Measurements from ENCODE around the gene NRG3.

DNA sequence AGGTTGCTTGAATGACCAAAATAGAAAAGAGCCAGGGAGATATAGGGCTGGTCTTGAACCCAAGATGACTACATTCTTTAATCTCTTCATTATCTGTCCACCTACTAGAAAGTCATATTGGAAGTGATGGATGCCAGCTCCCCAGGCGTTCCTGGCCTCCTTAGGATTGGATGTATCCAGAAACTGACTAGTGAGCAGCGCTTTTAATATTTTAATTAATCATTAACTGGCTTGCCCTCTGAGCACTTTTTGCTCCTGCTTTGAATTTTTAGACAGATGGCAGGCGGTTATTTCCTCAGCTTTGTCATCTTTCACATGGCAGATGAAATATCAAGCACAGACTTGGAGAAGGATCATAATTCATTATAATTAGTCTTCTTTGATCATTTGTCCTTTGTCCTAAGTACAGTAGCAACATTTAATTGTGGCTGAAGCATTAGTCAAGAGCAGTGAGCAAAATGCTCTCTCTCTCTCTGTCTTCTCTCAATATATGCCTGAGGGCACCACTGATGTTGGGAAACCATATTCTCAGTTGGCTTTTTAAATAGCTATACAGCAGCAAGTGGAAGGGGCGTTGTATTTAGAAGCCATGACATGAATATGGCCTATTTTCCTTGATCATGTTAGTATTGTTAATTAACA is 588.0 kb downstream of the NRG3 start:
- TF ChIP-seq, protein P1, sequence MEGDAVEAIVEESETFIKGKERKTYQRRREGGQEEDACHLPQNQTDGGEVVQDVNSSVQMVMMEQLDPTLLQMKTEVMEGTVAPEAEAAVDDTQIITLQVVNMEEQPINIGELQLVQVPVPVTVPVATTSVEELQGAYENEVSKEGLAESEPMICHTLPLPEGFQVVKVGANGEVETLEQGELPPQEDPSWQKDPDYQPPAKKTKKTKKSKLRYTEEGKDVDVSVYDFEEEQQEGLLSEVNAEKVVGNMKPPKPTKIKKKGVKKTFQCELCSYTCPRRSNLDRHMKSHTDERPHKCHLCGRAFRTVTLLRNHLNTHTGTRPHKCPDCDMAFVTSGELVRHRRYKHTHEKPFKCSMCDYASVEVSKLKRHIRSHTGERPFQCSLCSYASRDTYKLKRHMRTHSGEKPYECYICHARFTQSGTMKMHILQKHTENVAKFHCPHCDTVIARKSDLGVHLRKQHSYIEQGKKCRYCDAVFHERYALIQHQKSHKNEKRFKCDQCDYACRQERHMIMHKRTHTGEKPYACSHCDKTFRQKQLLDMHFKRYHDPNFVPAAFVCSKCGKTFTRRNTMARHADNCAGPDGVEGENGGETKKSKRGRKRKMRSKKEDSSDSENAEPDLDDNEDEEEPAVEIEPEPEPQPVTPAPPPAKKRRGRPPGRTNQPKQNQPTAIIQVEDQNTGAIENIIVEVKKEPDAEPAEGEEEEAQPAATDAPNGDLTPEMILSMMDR (IDR thresholded peaks at IDR 0.05; ENCODE audit: insufficient read depth, low read length): no peak
- TF ChIP-seq, protein P2, sequence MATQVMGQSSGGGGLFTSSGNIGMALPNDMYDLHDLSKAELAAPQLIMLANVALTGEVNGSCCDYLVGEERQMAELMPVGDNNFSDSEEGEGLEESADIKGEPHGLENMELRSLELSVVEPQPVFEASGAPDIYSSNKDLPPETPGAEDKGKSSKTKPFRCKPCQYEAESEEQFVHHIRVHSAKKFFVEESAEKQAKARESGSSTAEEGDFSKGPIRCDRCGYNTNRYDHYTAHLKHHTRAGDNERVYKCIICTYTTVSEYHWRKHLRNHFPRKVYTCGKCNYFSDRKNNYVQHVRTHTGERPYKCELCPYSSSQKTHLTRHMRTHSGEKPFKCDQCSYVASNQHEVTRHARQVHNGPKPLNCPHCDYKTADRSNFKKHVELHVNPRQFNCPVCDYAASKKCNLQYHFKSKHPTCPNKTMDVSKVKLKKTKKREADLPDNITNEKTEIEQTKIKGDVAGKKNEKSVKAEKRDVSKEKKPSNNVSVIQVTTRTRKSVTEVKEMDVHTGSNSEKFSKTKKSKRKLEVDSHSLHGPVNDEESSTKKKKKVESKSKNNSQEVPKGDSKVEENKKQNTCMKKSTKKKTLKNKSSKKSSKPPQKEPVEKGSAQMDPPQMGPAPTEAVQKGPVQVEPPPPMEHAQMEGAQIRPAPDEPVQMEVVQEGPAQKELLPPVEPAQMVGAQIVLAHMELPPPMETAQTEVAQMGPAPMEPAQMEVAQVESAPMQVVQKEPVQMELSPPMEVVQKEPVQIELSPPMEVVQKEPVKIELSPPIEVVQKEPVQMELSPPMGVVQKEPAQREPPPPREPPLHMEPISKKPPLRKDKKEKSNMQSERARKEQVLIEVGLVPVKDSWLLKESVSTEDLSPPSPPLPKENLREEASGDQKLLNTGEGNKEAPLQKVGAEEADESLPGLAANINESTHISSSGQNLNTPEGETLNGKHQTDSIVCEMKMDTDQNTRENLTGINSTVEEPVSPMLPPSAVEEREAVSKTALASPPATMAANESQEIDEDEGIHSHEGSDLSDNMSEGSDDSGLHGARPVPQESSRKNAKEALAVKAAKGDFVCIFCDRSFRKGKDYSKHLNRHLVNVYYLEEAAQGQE (IDR thresholded peaks at IDR 0.05; ENCODE audit: insufficient replicate concordance, low read depth): no peak
- no peak for TF ChIP-seq POLR2AphosphoS5 (IDR thresholded peaks at IDR 0.05; ENCODE audit: low read depth)
